ENCODE results near the gene ADNP2.
A peak's percentile ranks its signal among the peaks of the same experiment; 100 is the strongest.
"Not testable (repeated sequence)": the region's sequence is repeated elsewhere in the genome, so short reads cannot be mapped to it uniquely, and the experiment has no call there.

Gene ADNP2

DNA sequence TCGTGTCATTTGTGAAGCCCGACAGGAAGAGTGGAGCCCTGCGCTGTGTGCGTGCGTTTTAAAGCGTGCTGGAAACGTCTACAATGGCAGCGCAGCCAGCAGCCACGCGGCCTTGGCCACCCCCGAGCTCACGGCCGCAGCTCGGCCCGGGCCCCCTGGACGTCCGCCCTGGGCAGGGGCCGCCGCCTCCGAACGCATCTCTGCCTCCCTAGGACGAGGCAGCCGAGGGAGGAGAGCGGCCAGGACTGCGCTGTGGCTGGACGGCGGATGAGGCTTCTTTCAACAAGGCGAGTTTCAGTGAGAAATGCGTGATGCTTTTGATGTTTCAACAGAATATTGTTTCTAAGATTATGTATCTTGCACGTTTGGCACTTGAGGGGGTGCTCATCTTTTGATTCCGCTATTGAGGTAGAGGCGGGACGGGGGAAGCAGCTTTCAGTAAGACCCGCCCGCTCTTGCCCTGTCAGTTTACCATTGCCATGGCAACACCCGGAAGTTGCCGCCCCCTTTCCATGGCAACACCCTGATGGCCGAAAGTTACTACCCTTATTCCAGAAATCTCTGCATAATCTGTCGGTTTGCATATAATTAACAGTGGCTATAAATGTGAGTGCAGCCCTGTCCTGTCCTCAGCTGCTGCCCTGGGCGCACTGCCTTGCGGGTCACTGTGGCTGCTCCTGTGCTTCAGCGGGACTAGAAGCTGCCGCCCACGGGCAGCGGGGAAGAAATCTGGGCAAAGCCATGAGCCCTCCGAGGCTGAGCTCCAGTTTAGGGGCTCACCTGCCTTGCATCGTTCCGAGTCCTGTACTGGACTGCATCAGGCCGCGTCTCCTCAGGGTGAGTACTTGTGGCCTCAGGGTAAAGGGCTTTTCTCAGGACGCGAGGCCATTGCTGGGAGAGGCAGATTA is 38.6 kb downstream of the ADNP2 start:
- peak; percentile 30 for DNase-seq

DNA sequence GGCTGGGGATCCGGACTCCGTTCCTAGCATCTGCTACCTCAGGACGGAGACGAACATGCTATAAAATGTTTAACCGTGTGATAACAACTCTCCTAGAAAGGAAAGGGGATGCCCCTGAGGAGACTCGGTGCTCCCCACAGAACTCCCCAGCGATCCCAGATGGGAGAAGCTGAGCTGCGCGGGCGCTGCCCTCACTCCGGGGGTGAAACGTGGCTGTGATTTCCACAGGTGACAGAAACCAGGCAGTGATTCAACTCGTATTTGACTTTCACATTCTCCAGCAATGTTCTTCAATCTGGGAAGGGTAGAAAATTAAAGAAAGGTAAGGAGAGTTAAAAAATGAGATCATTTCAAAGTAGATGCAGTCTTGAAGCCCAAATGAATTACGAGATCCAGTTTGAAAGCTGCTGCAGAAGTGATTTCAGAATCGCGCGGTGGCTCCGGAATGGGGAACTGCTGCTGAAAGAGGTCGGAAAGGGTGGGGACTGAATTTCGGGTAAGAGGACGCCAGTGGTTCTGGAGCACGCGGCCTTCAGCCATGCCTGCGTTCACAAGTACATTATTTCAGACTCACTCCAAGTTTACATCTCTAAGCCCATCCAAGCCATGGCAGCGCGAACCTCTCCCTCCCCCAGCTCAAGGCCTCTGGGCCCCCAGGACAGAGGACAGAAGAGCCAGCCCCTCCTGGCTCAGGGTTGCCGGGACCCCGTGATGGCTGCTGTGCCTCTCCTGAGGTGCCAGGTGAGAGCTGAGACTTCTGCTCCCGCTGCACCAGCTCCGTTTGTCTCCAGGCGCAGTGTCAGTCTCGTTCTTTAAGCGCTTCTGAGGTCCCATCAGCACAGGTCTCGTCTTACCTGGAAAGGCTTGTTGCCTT is 39.5 kb downstream of the ADNP2 start:
- no peak for DNase-seq

DNA sequence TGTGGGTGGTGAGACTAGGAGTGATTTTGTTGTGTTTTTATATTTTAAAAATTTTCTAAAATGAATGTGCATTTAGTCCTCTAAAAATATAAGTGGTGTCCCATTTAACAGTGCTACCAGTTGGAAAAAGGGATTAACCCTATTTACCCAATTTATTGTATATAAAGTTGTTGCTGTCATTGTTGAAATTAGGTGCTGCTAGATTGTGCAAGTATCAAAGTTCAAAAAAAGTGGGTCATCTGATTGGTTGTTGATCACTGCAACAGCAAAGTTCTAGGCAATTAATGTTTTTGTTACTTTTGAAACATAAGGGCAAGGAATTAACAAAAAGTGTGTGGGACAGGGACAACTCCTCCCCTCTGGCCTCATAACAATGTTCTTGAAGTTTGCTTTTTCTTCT is 40.6 kb downstream of the ADNP2 start:
- DNase-seq, result no peak

DNA sequence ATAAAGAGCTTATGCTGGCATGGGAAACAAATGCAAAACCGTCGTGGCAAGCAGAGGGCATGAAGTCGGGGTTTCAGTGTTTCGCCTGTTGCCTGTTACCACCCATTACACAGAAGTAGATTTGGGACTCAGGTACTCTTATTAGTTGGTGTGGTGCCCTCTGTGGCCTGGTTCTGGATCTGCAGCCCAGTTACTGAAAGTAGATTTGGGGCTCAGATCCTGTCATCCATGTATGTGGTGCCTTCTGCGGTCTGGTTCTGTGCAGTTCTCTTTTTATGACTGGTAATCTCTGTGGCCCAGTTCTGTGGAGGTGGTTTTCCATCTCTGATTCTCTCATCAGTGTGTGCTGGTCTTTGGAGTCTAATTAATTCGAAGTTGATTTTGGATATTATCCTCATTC is 45.2 kb downstream of the ADNP2 start:
- DNase-seq, result no peak

DNA sequence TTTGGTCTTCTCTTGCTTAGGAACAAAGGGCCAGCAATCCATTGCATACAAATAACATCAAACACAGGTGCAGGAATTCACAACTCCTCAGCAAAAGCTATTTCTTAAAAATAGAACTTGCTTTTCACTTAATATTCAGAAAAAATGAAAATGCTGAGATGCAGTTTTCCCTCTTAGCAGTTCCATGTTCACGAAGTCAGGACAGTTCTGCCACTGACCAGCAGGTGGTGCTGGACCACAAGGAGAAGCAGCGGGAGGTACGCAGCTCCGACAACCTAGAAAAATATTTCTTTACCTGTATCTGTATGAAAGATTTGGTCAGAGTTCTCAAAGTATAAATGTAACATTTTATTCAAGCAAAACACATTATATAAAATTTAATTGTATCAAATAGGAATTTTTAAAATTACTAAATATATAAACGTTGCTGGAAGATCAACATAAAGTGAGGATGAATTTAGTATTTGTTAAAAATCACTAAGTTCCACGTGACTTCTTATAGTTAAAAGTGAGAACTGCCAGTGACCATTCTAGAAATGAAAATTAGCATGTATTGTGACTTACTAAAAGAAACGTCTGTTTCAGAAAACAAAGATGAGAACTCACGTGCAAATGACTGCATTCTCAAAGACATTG is 48.8 kb downstream of the ADNP2 start:
- peak; percentile 22 for DNase-seq

DNA sequence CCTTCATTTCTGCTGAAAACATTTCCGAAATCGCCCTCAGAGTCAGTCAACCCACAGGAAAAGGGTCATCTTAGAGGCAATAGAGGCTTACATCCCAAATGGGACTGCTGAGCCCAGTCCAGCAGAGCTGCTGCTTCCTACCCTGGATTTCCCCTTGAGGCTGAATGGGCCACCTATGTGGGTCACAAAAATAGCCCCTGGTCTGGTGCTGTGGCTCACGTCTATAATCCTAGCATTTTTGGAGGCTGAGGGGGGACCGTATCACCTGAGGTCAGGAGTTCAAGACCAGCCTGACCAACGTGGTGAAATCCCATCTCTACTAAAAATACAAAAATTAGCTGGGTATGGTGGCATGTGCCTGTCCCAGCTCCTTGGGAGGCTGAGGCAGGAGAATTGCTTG is 49.3 kb downstream of the ADNP2 start:
- no peak for DNase-seq

DNA sequence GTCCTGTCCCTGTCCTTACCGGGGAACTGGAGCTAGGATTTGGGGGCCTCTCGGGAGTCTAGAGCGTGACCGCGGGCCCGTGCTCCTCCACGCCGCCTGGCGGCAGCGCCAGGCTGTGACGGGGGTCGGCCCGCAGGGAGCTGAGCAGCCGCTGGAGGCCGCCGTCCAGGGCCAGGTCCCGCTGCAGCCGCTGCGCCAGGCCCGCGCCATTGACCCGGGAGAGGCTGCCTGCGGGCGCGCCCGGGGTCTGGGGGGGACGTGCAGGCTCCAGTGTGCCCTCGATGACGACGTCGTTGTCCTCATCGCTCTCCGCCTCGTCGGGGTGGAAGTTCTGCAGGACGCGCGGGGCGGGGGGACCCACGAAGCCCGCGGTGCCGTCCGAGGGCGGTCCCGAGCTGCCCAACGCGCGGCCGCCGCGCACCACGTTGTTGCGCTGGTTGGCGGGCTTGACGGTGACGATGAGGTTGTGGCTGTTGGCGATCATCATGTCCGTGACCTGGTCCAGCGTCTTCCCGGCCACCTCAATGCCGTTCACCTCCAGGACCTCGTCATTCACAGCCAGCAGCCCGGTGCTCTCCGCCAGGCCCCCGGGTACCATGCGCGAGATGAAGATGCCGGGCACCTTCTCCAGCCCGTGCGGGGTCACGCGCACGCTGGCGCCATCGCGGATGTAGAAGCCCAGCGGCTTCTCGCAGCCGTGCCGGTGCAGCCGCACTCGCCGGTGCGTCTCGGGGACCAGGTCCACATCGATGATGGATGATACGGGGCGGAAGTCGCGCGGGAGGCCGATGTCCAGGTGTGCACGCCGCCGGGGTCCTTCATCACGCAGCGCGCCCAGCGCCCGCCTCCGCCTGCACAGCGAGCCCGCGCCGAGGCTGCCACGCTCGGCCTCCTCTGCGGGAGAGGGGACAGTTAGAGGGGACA is 50.9 kb downstream of the ADNP2 start:
- DNase-seq, result no peak

DNA sequence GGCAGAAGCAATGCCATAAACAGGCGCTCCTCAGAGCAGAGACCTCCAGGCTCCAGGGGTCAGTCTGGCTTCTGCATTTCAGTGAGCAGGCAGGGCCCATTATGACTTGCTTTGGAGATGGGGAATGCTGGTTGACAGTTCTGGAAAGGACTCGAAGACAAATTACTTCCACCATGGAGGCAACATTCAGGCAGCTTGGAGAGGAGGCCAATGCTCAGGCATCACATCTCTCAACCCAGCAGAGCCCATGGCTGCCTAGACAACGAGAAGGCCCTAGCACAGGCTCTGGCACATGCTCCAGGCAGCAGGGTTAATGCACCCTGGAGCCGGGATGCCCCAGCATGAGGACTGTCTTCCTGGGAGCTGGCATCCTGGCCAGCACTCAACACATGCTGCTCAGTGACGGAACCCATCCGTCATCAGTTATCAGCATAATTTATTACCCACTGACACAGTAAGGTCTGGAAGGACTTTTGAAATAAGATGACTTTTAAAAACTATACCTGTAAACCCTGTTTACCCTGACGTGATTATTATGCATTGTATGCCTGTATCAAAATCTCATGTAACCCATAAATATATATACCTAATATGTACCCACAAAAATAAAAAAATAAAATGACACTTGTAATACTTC is 52.8 kb downstream of the ADNP2 start:
- DNase-seq, result no peak

DNA sequence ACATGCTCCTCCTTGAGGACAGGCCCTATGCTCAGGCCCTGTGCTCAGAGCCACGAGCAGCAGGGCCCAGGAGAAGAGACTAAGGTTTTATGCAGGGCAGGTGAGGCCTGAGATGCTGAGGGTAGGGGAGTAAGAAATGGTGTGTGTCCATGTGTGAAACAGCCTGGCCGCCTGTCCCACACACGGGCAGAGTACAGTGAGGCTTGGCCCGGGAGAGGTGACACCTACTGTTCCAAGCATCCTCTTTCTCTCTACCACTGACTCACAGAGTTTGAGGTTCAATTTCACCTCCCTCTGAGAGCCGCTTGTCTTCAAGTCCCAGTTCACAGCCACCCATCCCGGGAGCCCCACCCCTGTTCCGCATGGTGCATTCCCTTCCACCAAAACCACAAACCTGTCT is 54.1 kb downstream of the ADNP2 start:
- DNase-seq, result no peak

DNA sequence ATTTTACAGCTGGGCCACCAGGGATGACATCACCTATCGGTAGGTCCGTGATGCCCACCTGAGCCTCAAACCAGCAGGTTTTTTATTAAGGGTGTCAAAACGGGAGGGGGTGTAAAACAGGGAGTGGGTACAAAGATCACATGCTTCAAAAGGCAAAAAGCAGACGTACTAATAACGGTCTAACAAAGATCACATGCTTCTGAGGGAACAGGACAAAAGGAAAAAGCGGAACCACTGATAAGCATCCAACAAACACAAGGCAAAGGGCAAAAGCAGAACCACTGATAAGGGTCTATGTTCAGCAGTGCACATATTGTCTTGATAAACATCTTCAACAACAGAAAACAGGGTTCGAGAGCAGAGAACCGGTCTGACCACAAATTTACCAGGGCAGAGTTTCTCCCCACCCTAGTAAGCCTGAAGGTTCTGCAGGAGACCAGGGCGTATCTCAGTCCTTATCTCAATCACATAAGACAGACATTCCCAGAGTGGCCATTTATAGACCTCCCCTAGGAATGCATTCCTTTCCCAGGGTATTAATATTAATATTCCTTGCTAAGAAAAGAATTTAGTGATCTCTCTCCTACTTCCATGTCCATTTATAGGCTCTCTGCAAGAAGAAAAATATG is 55.8 kb downstream of the ADNP2 start:
- DNase-seq, result not testable (repeated sequence)

DNA sequence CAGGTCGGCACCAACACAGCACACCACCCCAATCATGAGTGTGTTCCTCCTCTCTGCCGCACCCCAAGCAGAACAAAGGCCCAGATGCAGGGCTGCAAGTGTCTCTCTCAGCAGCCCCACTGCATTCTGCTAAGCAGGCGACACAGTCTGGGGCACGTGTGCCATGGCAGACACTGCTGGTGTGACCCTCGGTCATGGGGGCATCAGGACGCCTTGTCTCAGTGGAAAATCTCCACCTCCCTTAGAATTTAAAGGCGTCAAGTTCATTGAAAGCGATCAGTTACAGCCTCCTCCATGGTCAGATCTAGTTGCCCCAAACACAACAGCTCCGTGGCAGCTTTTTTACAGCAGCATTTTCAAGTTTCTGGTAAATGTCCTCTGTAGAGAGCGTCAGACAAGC is 57.2 kb downstream of the ADNP2 start:
- no peak for DNase-seq

DNA sequence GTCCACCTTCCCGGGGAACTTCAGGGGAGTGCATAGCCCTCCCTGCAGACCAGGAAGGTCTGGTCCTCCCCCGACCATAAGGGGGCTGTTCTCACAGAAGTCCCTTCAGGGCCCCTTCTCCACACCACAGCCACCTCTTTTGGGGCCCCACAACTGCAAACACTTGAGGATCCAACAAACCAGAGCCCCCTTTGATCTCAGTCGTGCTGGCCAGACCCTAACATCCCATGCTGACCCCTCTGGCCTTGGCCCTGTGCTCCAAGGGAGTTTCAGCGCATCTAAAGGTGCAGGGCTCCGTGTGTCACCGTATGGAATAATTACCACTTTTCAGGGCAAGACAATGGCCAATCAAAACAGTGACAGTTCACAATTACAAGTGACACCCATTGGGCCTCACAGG is 57.7 kb downstream of the ADNP2 start:
- no peak for DNase-seq

DNA sequence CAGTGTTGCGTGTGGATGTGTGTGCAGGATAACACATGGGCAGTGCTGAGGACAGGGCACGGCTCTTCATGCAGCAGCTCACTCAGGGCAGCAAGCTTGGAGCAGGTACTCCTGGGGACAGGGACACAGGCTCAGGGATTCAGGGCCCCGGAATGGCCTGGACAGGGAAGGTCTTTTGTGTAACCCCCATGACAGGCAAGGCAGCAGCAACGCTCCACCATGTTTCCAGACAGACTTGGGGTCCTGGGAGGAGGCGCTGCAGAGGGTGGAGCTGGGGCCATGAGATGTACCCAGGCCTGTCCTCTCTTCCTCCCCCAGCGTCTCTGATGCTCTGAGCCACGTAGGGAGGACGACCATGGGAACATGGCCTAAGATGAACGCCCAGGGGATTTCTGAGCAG is 58.3 kb downstream of the ADNP2 start:
- no peak for DNase-seq

DNA sequence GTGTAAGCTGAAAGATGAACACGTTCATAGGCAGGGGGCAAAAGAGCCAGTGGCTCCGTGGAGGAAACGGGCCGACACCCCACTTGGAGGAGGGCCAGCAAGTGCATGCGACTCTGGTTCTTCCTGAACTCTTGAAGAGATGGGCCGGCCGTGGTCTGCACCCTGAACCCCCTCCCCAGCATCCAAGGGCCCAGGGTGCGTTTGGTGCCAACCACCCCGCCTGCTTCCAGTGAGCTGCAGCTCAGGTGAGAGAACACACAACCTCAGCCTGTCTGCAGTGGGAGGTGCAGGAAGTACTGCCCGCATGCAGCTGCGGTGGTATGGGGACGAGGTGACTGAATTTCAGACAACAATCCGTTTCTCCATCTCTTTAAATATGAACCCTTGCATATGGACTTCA is 58.9 kb downstream of the ADNP2 start:
- DNase-seq, result no peak

DNA sequence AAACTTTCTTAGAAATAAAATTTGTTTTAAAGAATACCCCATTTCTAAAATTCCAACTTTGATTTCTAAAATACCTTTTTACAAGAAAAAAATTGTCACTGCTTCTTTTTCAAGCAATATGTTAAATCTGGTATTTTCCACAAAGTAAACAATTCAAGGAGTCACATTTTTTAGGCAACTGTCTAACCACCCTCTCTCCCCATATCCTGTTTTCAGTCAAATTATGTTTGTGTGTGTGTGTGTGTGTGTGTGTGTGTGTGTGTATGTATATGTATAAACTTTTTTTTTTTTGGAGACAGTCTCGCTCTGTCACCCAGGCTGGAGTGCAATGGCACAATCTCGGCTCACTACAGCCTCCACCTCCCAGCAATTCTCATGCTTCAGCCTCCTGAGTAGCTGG is 59.3 kb downstream of the ADNP2 start:
- no peak for DNase-seq

DNA sequence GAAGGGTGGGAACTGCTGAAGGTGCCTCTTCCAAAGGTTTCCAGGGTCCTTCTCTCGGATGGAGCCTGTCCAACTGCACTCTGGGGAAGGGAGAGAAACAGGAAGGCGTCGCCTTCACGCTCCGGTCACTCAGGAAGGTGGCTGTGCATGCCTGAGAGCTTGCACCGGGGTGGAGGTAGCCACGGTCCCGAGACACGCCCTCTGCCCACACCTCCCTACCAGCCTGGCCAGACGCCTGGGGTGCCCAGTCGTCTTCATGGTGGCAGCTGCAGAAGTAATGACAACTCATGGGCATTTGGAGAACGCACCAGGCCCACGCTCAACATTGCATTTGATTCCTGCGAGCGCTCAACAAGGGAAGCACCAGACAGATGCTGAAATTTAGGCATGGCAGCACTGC is 59.9 kb downstream of the ADNP2 start:
- DNase-seq, result no peak

DNA sequence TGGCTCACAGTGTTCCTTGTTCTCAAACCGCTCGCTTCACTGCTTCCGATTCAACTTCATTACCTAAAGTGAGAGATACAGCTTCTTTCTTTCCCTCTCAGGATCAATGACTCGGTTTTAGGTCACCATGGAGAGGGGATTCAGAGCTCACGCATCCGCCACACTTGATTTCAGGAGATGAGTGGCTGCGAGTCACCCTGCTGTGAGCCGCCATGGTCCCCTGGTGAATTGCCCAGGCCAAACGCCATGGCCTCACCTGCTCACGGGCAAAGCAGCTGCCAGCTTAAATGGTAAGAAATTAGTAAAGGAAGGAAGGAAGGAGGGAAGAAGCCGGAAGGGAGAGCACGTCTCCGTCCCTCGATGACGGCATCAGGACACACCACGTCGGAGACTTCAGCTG is 60.5 kb downstream of the ADNP2 start:
- DNase-seq, result no peak

DNA sequence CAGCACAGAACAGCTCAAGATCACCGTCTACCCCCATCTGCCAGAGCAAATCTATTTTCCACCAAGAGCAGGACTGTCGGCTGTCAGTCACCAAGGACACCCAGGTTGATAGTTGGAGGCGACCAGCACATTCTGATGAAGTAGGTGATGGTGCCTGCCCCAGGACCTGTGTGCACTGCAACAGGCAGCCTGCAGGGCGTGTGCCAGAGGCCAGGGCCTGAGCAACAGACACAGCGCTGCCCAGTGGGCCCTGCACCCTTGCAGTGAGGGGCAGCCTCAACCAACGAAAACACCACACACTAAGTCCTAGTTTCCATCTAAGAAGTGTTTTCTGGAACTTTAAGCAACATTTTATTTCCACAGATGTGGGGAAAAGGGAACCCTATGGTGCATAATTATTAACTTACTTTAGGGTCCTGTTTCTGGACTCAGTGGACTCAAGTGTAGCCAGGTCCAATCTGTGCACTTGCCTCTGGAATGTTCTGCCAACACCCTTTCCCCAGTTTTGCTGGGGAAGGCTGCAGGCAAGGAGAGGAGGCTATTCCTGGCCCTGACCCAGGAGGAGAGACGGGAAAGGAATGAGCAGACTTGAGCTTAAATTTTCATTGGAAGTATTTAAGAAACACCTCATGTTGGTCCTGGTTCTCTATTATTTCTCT is 61.5 kb downstream of the ADNP2 start:
- no peak for DNase-seq

DNA sequence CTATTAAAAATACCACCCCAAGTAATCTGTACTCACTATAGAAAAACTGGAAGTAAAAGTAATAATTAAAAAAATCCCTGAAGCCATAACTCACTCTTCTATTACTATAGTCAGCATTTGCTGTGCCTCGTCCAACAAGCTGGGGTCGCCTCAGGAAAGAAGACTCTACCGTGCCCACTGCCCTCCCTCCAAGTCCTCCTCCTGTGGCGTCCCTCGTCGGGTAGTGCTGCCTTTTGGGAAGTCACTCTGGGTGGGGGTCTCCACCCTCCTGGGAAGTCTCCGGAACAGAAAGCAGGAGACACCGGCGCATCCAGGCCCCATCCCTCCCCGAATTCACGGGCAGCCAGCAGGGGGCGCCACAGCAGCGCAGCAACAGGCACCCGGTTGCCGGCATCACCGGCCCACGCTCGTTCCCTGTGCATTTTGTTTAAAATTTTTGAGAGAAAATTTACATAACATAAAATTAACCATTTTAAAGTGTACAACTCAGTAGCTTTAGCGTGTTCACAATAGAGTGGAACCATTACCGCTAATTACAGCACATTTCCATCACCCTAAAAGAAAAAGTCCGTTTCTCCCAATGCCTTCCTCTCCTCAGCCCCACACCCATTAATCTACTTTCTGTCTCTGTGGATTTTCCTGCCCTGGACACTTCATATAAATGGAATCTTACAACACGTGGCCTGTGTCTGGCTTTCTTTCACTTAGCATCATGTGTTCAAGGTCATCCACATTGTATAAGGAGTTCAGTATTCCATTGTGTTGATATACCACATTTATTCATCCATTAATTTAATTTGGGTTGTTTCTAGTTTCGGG is 62.2 kb downstream of the ADNP2 start:
- no peak for DNase-seq

DNA sequence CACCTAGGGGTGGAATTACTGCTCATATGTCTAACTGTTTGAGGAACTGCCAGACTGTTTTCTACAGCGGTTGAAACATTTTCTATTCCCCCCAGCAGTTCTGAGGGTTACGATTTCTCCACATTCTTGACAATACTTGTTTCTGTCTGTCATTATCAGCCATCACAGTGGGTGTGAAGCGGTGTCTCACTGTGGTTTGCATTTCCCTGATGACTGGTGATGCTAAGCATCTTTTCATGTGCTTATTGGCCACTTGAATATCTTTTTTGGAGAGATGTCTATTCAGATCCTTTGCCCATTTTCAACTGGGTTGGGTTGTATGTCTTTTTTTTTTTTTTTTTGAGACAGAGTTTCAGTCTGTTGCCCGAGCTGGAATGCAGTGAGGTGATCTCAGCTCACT is 63.0 kb downstream of the ADNP2 start:
- no peak for DNase-seq

All from NCI-H2227 treated with DMSO at 0.1 percent for 48 hours (cell line).